ENCODE data around the gene PDE4D. TPM values are rescaled to one million over a fixed set of nuclear protein-coding genes. Genes with fewer than 3 reads are reported as not detected.

Gene PDE4D
- polyA plus RNA-seq, 1 donor, result 40.4 TPM

GRCh38 chr5:58932057-58932612 is 961.4 kb downstream of the PDE4D start:
- no peak for DNase-seq (ENCODE audit: low read depth)

GRCh38 chr5:58930520-58930919 is 963.0 kb downstream of the PDE4D start:
- no peak for DNase-seq (ENCODE audit: low read depth)

- DNase-seq (ENCODE audit: low read depth), result no peak
Observed at GRCh38 chr5:58929726-58930125, 963.8 kb downstream of the PDE4D start.

GRCh38 chr5:58927938-58928337 is 965.6 kb downstream of the PDE4D start:
- DNase-seq (ENCODE audit: low read depth), result no peak

GRCh38 chr5:58927181-58927580 is 966.3 kb downstream of the PDE4D start:
- DNase-seq (ENCODE audit: low read depth), result no peak

- no peak for DNase-seq (ENCODE audit: low read depth)
Observed at GRCh38 chr5:58926541-58926935, 967.0 kb downstream of the PDE4D start.

- DNase-seq (ENCODE audit: low read depth), result no peak
Observed at GRCh38 chr5:58925627-58926540, 967.6 kb downstream of the PDE4D start.

GRCh38 chr5:58924306-58924705 is 969.2 kb downstream of the PDE4D start:
- DNase-seq (ENCODE audit: low read depth), result no peak

GRCh38 chr5:58923355-58923754 is 970.2 kb downstream of the PDE4D start:
- no peak for DNase-seq (ENCODE audit: low read depth)

- no peak for DNase-seq (ENCODE audit: low read depth)
Observed at GRCh38 chr5:58922461-58923171, 970.9 kb downstream of the PDE4D start.

GRCh38 chr5:58921159-58921558 is 972.4 kb downstream of the PDE4D start:
- DNase-seq (ENCODE audit: low read depth), result no peak

GRCh38 chr5:58919833-58920232 is 973.7 kb downstream of the PDE4D start:
- no peak for DNase-seq (ENCODE audit: low read depth)

Measured in forelimb muscle (tissue), 1 donor.